ENCODE measurements around the gene FALEC. TPM values are rescaled to one million over a fixed set of nuclear protein-coding genes. Genes with fewer than 3 reads are reported as not detected.

The FALEC gene
- total RNA-seq, 6 experiments from 2014 or later = not detected

- intact Hi-C loops (cut with DNase I) = no loop called here
- Histone ChIP-seq H3K36me3 (no peaks in the 10 kb centered on the region), H3K4me1 (peaks cover 0 to 31% (median 0%) of the 10 kb centered on the region in 4 donors), H3K4me3 (no peak overlapping the region), H3K27me3 (no peaks in the 10 kb centered on the region), H3K9me3 (no peaks in the 10 kb centered on the region), H3K27ac (no peak overlapping the region)
- TF ChIP-seq POLR2A (IDR thresholded peaks at IDR 0.05) (no peak), CTCF (IDR thresholded peaks at IDR 0.05) (no peak)
- no peak for ATAC-seq
- 84% methylated on average over 12 of the region's 16 CpGs for WGBS (ENCODE audit: insufficient coverage, low coverage, low lambda C conversion rate, missing lambda C conversion rate)
- DNase-seq = no peak
Observed at GRCh38 chr1:150546294-150546937, 30.9 kb downstream of the FALEC start.

GRCh38 chr1:150548324-150548631 is 32.7 kb downstream of the FALEC start:
- DNase-seq (no peak), ATAC-seq (no peak)
- 32% methylated on average over 4 of the region's 4 CpGs for WGBS (ENCODE audit: insufficient coverage, low coverage, low lambda C conversion rate, missing lambda C conversion rate)
- no peaks in the 10 kb centered on the region for H3K9me3 ChIP-seq
- peaks cover 0 to 47% (median 9%) of the 10 kb centered on the region in 4 donors for H3K4me1 ChIP-seq
- H3K27me3 ChIP-seq = no peaks in the 10 kb centered on the region
- intact Hi-C loops (cut with DNase I) = no loop called here
- no peaks in the 10 kb centered on the region for H3K36me3 ChIP-seq
- TF ChIP-seq POLR2A (IDR thresholded peaks at IDR 0.05) (no peak), CTCF (IDR thresholded peaks at IDR 0.05) (no peak)
- H3K4me3 ChIP-seq = peak overlapping the region; percentile 58 to 83 (median 75)
- peak overlapping the region; percentile 86 to 89 (median 89) for H3K27ac ChIP-seq

GRCh38 chr1:150548632-150549495 is 33.3 kb downstream of the FALEC start, which contains the start of gene ADAMTSL4:
ADAMTSL4 (plus strand) TSS chr1:150549408; CDS start chr1:150552289, 2,881 bp downstream.
- Histone ChIP-seq H3K4me1 (peaks cover 0 to 42% (median 10%) of the 10 kb centered on the region in 4 donors), H3K27me3 (no peaks in the 10 kb centered on the region), H3K27ac (peak within 1 kb of the TSS; percentile 86 to 89 (median 89)), H3K9me3 (no peaks in the 10 kb centered on the region), H3K4me3 (peak within 1 kb of the TSS; percentile 58 to 83 (median 75)), H3K36me3 (no peaks in the 10 kb centered on the region)
- DNase-seq = peak; percentile 85 to 89 (median 85)
- peak in 3 of 4 donors; percentile 9 to 19 (median 13) for TF ChIP-seq CTCF (IDR thresholded peaks at IDR 0.05)
- TF ChIP-seq POLR2A (IDR thresholded peaks at IDR 0.05) = peak; percentile 61
- WGBS (ENCODE audit: insufficient coverage, low coverage, low lambda C conversion rate, missing lambda C conversion rate) = 4% methylated on average over 5 of the region's 91 CpGs
- peak; percentile 48 to 79 (median 74) for ATAC-seq
- intact Hi-C loops (cut with DNase I) = no loop called here

- peak in 2 of 4 donors; percentile 10 to 11 for TF ChIP-seq CTCF (IDR thresholded peaks at IDR 0.05)
- TF ChIP-seq POLR2A (IDR thresholded peaks at IDR 0.05) = peak; percentile 9
- Histone ChIP-seq H3K27me3 (no peaks in the 10 kb centered on the region), H3K4me3 (peak overlapping the region; percentile 58 to 83 (median 75)), H3K9me3 (no peaks in the 10 kb centered on the region), H3K27ac (peak overlapping the region; percentile 86 to 89 (median 89)), H3K36me3 (no peaks in the 10 kb centered on the region), H3K4me1 (peaks cover 0 to 39% (median 10%) of the 10 kb centered on the region in 4 donors)
- intact Hi-C loops (cut with DNase I) = no loop called here
- DNase-seq (peak; percentile 61 to 76 (median 73)), ATAC-seq (peak; percentile 8 to 32 (median 21))
- 6% methylated on average over 9 of the region's 43 CpGs for WGBS (ENCODE audit: insufficient coverage, low coverage, low lambda C conversion rate, missing lambda C conversion rate)
Observed at GRCh38 chr1:150549496-150550221, 34.1 kb downstream of the FALEC start.

All from right lobe of liver (tissue), 6 donors.